Testis (tissue), 2 donors: ENCODE data around the gene CHRD.

ENCODE experiments used
- POLR2A ChIP-seq: fragments of 450-650 bp; IDR thresholded peaks from one replicate; pipeline ENCODE4 v1.6.1; 2017; ENCODE audit warnings: antibody characterized with exemption, mild to moderate bottlenecking, moderate library complexity
- TF ChIP-seq, protein P1 (sequence below), 3 experiments: fragments of 450-650 bp in 2 of 3; fragments of 200-600 bp in 1 of 3; sonication (generic) in 1 of 3; IDR thresholded peaks; one replicate each; pipeline ENCODE4 v1.5.1; 2016 to 2019; ENCODE audit warnings: antibody characterized with exemption in 3 of 3, mild to moderate bottlenecking in 2 of 3, moderate library complexity in 1 of 3

DNA sequence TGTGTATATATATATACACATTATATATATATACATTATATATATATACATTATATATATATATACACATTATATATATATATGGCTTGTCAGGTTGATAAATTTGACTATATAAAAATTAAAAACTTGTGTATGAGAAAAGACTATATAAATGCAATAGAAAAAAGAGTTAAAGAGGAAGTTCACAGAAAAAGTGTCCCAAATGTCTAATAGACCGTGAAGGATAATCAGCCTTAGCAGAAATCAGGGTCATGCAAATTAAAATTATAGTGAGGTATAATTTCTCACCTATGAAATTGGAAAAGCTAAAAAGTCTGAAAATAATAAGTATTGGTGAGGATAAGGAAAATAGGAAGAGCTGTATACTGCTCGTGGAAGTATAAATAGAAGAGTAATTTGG lies 51.1 kb downstream of the CHRD start:
- TF ChIP-seq, protein P1, sequence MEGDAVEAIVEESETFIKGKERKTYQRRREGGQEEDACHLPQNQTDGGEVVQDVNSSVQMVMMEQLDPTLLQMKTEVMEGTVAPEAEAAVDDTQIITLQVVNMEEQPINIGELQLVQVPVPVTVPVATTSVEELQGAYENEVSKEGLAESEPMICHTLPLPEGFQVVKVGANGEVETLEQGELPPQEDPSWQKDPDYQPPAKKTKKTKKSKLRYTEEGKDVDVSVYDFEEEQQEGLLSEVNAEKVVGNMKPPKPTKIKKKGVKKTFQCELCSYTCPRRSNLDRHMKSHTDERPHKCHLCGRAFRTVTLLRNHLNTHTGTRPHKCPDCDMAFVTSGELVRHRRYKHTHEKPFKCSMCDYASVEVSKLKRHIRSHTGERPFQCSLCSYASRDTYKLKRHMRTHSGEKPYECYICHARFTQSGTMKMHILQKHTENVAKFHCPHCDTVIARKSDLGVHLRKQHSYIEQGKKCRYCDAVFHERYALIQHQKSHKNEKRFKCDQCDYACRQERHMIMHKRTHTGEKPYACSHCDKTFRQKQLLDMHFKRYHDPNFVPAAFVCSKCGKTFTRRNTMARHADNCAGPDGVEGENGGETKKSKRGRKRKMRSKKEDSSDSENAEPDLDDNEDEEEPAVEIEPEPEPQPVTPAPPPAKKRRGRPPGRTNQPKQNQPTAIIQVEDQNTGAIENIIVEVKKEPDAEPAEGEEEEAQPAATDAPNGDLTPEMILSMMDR (IDR thresholded peaks at IDR 0.05) = no peak
- TF ChIP-seq POLR2A = no peak
